GM12878 (cell line): Measurements from ENCODE around the gene SPEM2. TPM values are rescaled to one million over a fixed set of nuclear protein-coding genes. Genes with fewer than 3 reads are reported as not detected.

ENCODE experiments used
- ATAC-seq: fragments of 200-7000 bp; cut with Tn5 transposase; 3 replicates; pipeline ENCODE4 v1.9.1; 2020; ENCODE audit warnings: mild to moderate bottlenecking, moderate library complexity
- BruUV-seq: library from RNA; stranded (reverse); fragments of 400-500 nt; replicated peaks from 2 replicates; lab custom pipeline; 2021; lab: Mats Ljungman, UMichigan
- CTCF ChIA-PET: fragments of 300-600 bp; sonication (Branson Sonifier 250); formaldehyde crosslinking; extraction: SDS; loops from one replicate; lab custom pipeline; 2021; ENCODE audit warnings: inconsistent platforms; lab: Yijun Ruan, JAX
- POLR2A ChIA-PET: fragments of 350-600 bp; formaldehyde crosslinking; extraction: SDS; loops from one replicate; lab custom pipeline; 2021; ENCODE audit warnings: inconsistent platforms; lab: Charles Lee
- RAD21 ChIA-PET: fragments of 300-600 bp; sonication (Branson Sonifier 250); formaldehyde crosslinking; loops from one replicate; lab custom pipeline; 2023; ENCODE audit warnings: antibody characterized with exemption; ENCODE audit not compliant: unreplicated experiment; lab: Charles Lee
- SMC1A ChIA-PET: fragments of 300-600 bp; sonication (Branson Sonifier 250); formaldehyde crosslinking; loops from one replicate; lab custom pipeline; 2023; ENCODE audit not compliant: unreplicated experiment, uncharacterized antibody; lab: Charles Lee
- DNase-seq: peaks from one replicate; pipeline ENCODE4 v3.0.0-alpha.2; 2011; ENCODE audit warnings: low read depth, low spot score
- FAIRE-seq: peaks from 3 replicates; lab custom pipeline; 2011; peaks lifted over from hg19 to GRCh38; lab: Jason Lieb, UNC
- H2AFZ ChIP-seq: 2 replicates; pipeline ENCODE4 v1.6.0; 2011; ENCODE audit warnings: low read depth, low read length, control low read depth; ENCODE audit not compliant: control insufficient read depth
- H3K27ac ChIP-seq: 2 replicates; pipeline ENCODE4 v1.5.1; 2011; ENCODE audit warnings: control low read depth; ENCODE audit not compliant: control insufficient read depth, insufficient read depth
- H3K27me3 ChIP-seq, 2 experiments: replicated peaks in 1 of 2; 2 replicates each; pipeline versions ENCODE4 v1.6.0 to v1.6.1; 2011; ENCODE audit warnings: low read length in 1 of 2; ENCODE audit not compliant: control insufficient read depth in 2 of 2, insufficient read depth in 2 of 2
- H3K36me3 ChIP-seq, 2 experiments: 2 replicates each; pipeline ENCODE4 v1.5.1; 2011; ENCODE audit warnings: low read length in 1 of 2; ENCODE audit not compliant: control insufficient read depth in 2 of 2, insufficient read depth in 2 of 2
- H3K4me1 ChIP-seq: 2 replicates; pipeline ENCODE4 v1.6.1; 2011; ENCODE audit warnings: mild to moderate bottlenecking, low read length, moderate library complexity, mixed read lengths; ENCODE audit not compliant: control insufficient read depth, insufficient read depth
- H3K4me2 ChIP-seq: 2 replicates; pipeline ENCODE4 v1.6.0; 2011; ENCODE audit warnings: control low read depth; ENCODE audit not compliant: control insufficient read depth, insufficient read depth
- H3K4me3 ChIP-seq: fragments of 200-600 bp; sonication (generic); 2 replicates; pipeline ENCODE4 v1.5.1; 2016
- H3K79me2 ChIP-seq: 2 replicates; pipeline ENCODE4 v1.6.0; 2011; ENCODE audit warnings: low read length; ENCODE audit not compliant: control insufficient read depth, insufficient read depth
- H3K9ac ChIP-seq: 2 replicates; pipeline ENCODE4 v1.8.0; 2011; ENCODE audit warnings: low read length, control low read depth, mixed read lengths; ENCODE audit not compliant: control insufficient read depth, insufficient read depth
- H3K9me3 ChIP-seq: replicated peaks from 3 replicates; pipeline ENCODE4 v1.5.1; 2011; ENCODE audit warnings: mild to moderate bottlenecking, low read length; ENCODE audit not compliant: control insufficient read depth, insufficient read depth
- H4K20me1 ChIP-seq: 2 replicates; pipeline ENCODE4 v1.6.0; 2011; ENCODE audit not compliant: control insufficient read depth, insufficient read depth
- BCL11A ChIP-seq: IDR thresholded peaks from 2 replicates; pipeline ENCODE4 v1.6.1; 2011; ENCODE audit warnings: low read depth, low read length
- CBFB ChIP-seq: IDR thresholded peaks from 2 replicates; pipeline ENCODE4 v1.6.1; 2016; ENCODE audit warnings: antibody characterized with exemption, low read depth
- EGR1 ChIP-seq, 2 experiments: IDR thresholded peaks; 1 replicate in 1 of 2; 2 replicates in 1 of 2; pipeline ENCODE4 v1.6.1; 2011 to 2012; ENCODE audit warnings: low read depth in 2 of 2, low read length in 2 of 2, borderline replicate concordance in 1 of 2, mild to moderate bottlenecking in 1 of 2, moderate library complexity in 1 of 2
- ETV6 ChIP-seq, 2 experiments: fragments of 450-650 bp in 1 of 2; IDR thresholded peaks in 1 of 2; conservative IDR thresholded peaks in 1 of 2; 2 replicates each; pipeline ENCODE4 v1.6.1; 2014; ENCODE audit warnings: antibody characterized with exemption in 1 of 2, borderline replicate concordance in 1 of 2, low read depth in 1 of 2, mild to moderate bottlenecking in 1 of 2, moderate library complexity in 1 of 2
- MEF2B ChIP-seq: fragments of 450-650 bp; IDR thresholded peaks from 2 replicates; pipeline ENCODE4 v1.6.1; 2018; ENCODE audit warnings: mild to moderate bottlenecking, moderate library complexity; ENCODE audit not compliant: partially characterized antibody, poor library complexity, severe bottlenecking
- RCOR1 ChIP-seq: conservative IDR thresholded peaks from 2 replicates; pipeline ENCODE4 v1.6.1; 2012; ENCODE audit warnings: low read depth, low read length, improper control_type of control experiment
- SIN3A ChIP-seq: IDR thresholded peaks from 2 replicates; pipeline ENCODE4 v1.6.1; 2012; ENCODE audit warnings: low read depth, low read length, improper control_type of control experiment
- SMAD5 ChIP-seq: IDR thresholded peaks from 2 replicates; pipeline ENCODE4 v1.6.1; 2016; ENCODE audit warnings: antibody characterized with exemption, low read depth
- SUZ12 ChIP-seq: fragments of 200-600 bp; sonication (generic); IDR thresholded peaks from one replicate; pipeline ENCODE4 v1.6.1; 2018; ENCODE audit warnings: antibody characterized with exemption, mild to moderate bottlenecking; ENCODE audit not compliant: unreplicated experiment
- TAF1 ChIP-seq: IDR thresholded peaks from 2 replicates; pipeline ENCODE4 v1.6.1; 2011; ENCODE audit warnings: mild to moderate bottlenecking, low read depth, low read length, borderline replicate concordance
- ZBTB33 ChIP-seq: fragments of 450-650 bp; IDR thresholded peaks from 2 replicates; pipeline ENCODE4 v1.6.1; 2017; ENCODE audit warnings: mild to moderate bottlenecking
- WGBS: methylation state at CpG from one replicate; pipeline ENCODE4 v1.1.6; 2016; ENCODE audit warnings: low lambda C conversion rate; ENCODE audit not compliant: insufficient replicate concordance, insufficient coverage; ENCODE audit errors: missing lambda C conversion rate; 5-methylcytosine and 5-hydroxymethylcytosine counted together
- in situ Hi-C: fragments of 300-500 bp; cut with MboI; formaldehyde crosslinking; loops from 9 replicates; pipeline ENCODE4 v1.14.3; 2018; ENCODE audit warnings: mixed read lengths
- intact Hi-C: fragments of 100-400 bp; cut with micrococcal nuclease; formaldehyde crosslinking; loops from one replicate; pipeline ENCODE4 v1.14.2; 2022; ENCODE audit not compliant: unreplicated experiment
- polyA plus RNA-seq, 11 experiments: library from polyadenylated mRNA; depleted of rRNA in 4 of 11; unstranded in 6 of 11; stranded (reverse) in 5 of 11; fragments of >200 nt; fragmentation: Nextera tagmentation in 4 of 11; fragmentation: Illumina TruSeq in 1 of 11; extraction: Ambion mirVana in 4 of 11; extraction: Trizol in 1 of 11; gene quantifications; 1 replicate in 1 of 11; 2 replicates in 10 of 11; pipeline versions ENCODE4 v1.2.1 to v1.2.3, GENCODE V29; 2011 to 2016; ENCODE audit warnings: inconsistent platforms in 2 of 11, missing spikeins in 2 of 11, low read depth in 1 of 11
- total RNA-seq, 4 experiments: library from RNA; depleted of rRNA in 3 of 4; stranded (reverse); fragments of >200 nt in 3 of 4; fragmentation: Illumina TruSeq in 1 of 4; extraction: Trizol in 1 of 4; gene quantifications; 2 replicates each; pipeline versions ENCODE4 v1.2.1 to v1.2.3, GENCODE V29; 2013 to 2021
- TF ChIP-seq, protein P1 (sequence below): fragments of 450-650 bp; IDR thresholded peaks from 2 replicates; pipeline ENCODE4 v1.6.1; 2017; ENCODE audit warnings: mild to moderate bottlenecking, moderate library complexity
- TF ChIP-seq, protein P2 (sequence below): IDR thresholded peaks from 2 replicates; pipeline ENCODE4 v1.6.1; 2011; ENCODE audit warnings: borderline replicate concordance, low read depth, mild to moderate bottlenecking, moderate library complexity, mixed read lengths, low read length; ENCODE audit not compliant: insufficient read depth; ENCODE audit errors: extremely low read length

Gene SPEM2
- total and polyA plus RNA-seq, 10 of the 15 experiments (the other 5 are each of a cell fraction or from before 2014, with no cell fraction given), result not detected

- DNase-seq (no peak), ATAC-seq (peak; percentile 97), FAIRE-seq (no peak)
- Histone ChIP-seq H3K9me3 (peaks cover 3% of the 10 kb centered on the region; the same call in 2 of the 3 replicates), H3K36me3 (no peaks in the 10 kb centered on the region), H3K9ac (peak overlapping the region; percentile 38; the same call in 1 of the 2 replicates), H3K4me1 (peaks cover 8% of the 10 kb centered on the region; the same call in 1 of the 2 replicates), H3K79me2 (no peaks in the 10 kb centered on the region), H3K27ac (no peak overlapping the region), H2AFZ (peak overlapping the region; percentile 79), H3K4me3 (peak overlapping the region; percentile 53), H3K27me3 (peaks cover 4 to 5% of the 10 kb centered on the region in 2 experiments; a peak in 3 of 4 replicates), H4K20me1 (no peaks in the 10 kb centered on the region), H3K4me2 (peak overlapping the region; percentile 86)
- ChIA-PET CTCF (interaction anchor here (1.1 kb wide), 1 partner anchor 304 kb away, joined by 3 read pairs; the partner anchor contains the start of gene TP53), SMC1A (interaction anchor here (0.6 kb wide), 1 partner anchor 357 kb away, joined by 3 read pairs; no protein-coding TSS in a partner anchor), POLR2A (interaction anchor here (0.6 kb wide), 1 partner anchor 20 kb away, joined by 3 read pairs; the partner anchor contains the start of gene TMEM256), RAD21 (no interaction called here)
- 6% methylated on average over 61 of the region's 65 CpGs for WGBS
- in situ Hi-C loops, result no loop called here
- intact Hi-C loops, result no loop called here
- no TSS peak for BruUV-seq
- TF ChIP-seq MEF2B (no peak), RCOR1 (no peak), BCL11A (no peak), ETV6 (conservative IDR thresholded peaks at IDR 0.05 in 1 of 2, IDR thresholded peaks at IDR 0.05 in 1 of 2; ENCODE audit: borderline replicate concordance in 1 of 2, low read depth in 1 of 2) (no peak), SIN3A (no peak), EGR1 (IDR thresholded peaks at IDR 0.05; ENCODE audit: borderline replicate concordance in 1 of 2, low read depth in 2 of 2, low read length in 2 of 2) (0 out of 3 replicates have a peak, but pooled peaks of 1 of the 2 experiments have one; percentile 33), ZBTB33 (no peak), CBFB (no peak), SUZ12 (no peak), SMAD5 (no peak), TAF1 (no peak)
- TF ChIP-seq, protein P1, sequence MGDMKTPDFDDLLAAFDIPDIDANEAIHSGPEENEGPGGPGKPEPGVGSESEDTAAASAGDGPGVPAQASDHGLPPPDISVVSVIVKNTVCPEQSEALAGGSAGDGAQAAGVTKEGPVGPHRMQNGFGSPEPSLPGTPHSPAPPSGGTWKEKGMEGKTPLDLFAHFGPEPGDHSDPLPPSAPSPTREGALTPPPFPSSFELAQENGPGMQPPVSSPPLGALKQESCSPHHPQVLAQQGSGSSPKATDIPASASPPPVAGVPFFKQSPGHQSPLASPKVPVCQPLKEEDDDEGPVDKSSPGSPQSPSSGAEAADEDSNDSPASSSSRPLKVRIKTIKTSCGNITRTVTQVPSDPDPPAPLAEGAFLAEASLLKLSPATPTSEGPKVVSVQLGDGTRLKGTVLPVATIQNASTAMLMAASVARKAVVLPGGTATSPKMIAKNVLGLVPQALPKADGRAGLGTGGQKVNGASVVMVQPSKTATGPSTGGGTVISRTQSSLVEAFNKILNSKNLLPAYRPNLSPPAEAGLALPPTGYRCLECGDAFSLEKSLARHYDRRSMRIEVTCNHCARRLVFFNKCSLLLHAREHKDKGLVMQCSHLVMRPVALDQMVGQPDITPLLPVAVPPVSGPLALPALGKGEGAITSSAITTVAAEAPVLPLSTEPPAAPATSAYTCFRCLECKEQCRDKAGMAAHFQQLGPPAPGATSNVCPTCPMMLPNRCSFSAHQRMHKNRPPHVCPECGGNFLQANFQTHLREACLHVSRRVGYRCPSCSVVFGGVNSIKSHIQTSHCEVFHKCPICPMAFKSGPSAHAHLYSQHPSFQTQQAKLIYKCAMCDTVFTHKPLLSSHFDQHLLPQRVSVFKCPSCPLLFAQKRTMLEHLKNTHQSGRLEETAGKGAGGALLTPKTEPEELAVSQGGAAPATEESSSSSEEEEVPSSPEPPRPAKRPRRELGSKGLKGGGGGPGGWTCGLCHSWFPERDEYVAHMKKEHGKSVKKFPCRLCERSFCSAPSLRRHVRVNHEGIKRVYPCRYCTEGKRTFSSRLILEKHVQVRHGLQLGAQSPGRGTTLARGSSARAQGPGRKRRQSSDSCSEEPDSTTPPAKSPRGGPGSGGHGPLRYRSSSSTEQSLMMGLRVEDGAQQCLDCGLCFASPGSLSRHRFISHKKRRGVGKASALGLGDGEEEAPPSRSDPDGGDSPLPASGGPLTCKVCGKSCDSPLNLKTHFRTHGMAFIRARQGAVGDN, result no peak
- TF ChIP-seq, protein P2, sequence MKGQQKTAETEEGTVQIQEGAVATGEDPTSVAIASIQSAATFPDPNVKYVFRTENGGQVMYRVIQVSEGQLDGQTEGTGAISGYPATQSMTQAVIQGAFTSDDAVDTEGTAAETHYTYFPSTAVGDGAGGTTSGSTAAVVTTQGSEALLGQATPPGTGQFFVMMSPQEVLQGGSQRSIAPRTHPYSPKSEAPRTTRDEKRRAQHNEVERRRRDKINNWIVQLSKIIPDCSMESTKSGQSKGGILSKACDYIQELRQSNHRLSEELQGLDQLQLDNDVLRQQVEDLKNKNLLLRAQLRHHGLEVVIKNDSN, result peak; percentile 61
These were observed 41.5 kb upstream of the SPEM2 start for GRCh38 chr17:7383742-7384488.
